IMR-90 (cell line): ENCODE data around the gene CEACAM21. TPM values are rescaled to one million over a fixed set of nuclear protein-coding genes. Genes with fewer than 3 reads are reported as not detected.

Source experiments
- ATAC-seq: fragments of 200-7000 bp; cut with Tn5 transposase; 2 replicates; pipeline ENCODE4 v1.9.1; 2020; ENCODE audit warnings: low read depth, mild to moderate bottlenecking, moderate library complexity
- BruUV-seq: library from RNA; stranded (reverse); fragments of 400-500 nt; replicated peaks from 2 replicates; lab custom pipeline; 2021; lab: Mats Ljungman, UMichigan
- CTCF ChIA-PET: fragments of 300-600 bp; formaldehyde crosslinking; extraction: SDS; loops from one replicate; lab custom pipeline; 2021; ENCODE audit warnings: antibody characterized with exemption; lab: Yijun Ruan, JAX
- POLR2A ChIA-PET: fragments of 300-600 bp; sonication (Branson Sonifier 250); formaldehyde crosslinking; loops from one replicate; lab custom pipeline; 2022; ENCODE audit warnings: antibody characterized with exemption; ENCODE audit not compliant: unreplicated experiment; lab: Charles Lee
- DNase-seq: peaks from one replicate; pipeline ENCODE4 v3.0.0; 2013
- H2AFZ ChIP-seq: replicated peaks from 2 replicates; pipeline ENCODE3; 2013; ENCODE audit warnings: low read length, mild to moderate bottlenecking; ENCODE audit not compliant: poor library complexity
- H2AK5ac ChIP-seq: 2 replicates; pipeline ENCODE4 v1.6.1; 2013; ENCODE audit warnings: low read depth, low read length, inconsistent platforms
- H2AK9ac ChIP-seq: replicated peaks from 2 replicates; pipeline ENCODE3; 2013; ENCODE audit warnings: mild to moderate bottlenecking, low read depth, low read length, moderate library complexity; ENCODE audit not compliant: poor library complexity
- H2BK120ac ChIP-seq: 2 replicates; pipeline ENCODE4 v1.6.1; 2013; ENCODE audit warnings: low read depth, low read length, inconsistent platforms
- H2BK15ac ChIP-seq: 3 replicates; pipeline ENCODE4 v1.6.1; 2013; ENCODE audit warnings: low read depth, low read length, inconsistent platforms
- H2BK20ac ChIP-seq: 2 replicates; pipeline ENCODE4 v1.6.1; 2013; ENCODE audit warnings: low read depth, mild to moderate bottlenecking, inconsistent platforms, low read length, moderate library complexity
- H2BK5ac ChIP-seq: 2 replicates; pipeline ENCODE4 v1.6.1; 2013; ENCODE audit warnings: mild to moderate bottlenecking, low read depth, low read length, inconsistent platforms; ENCODE audit not compliant: poor library complexity, severe bottlenecking
- H3K14ac ChIP-seq: replicated peaks from 2 replicates; pipeline ENCODE4 v1.6.1; 2013; ENCODE audit warnings: low read depth, low read length, inconsistent platforms
- H3K18ac ChIP-seq: 2 replicates; pipeline ENCODE4 v1.6.1; 2013; ENCODE audit warnings: low read depth, low read length, control low read depth
- H3K23ac ChIP-seq: 2 replicates; pipeline ENCODE4 v1.6.1; 2013; ENCODE audit warnings: low read depth, low read length, inconsistent platforms
- H3K27ac ChIP-seq: 2 replicates; pipeline ENCODE4 v1.5.1; 2013; ENCODE audit warnings: mild to moderate bottlenecking, control low read depth, low read length; ENCODE audit not compliant: insufficient read depth
- H3K27me3 ChIP-seq: 2 replicates; pipeline ENCODE4 v1.6.1; 2013; ENCODE audit warnings: low read length; ENCODE audit not compliant: control insufficient read depth, insufficient read depth
- H3K36me3 ChIP-seq: 2 replicates; pipeline ENCODE4 v1.6.1; 2013; ENCODE audit warnings: low read length, mixed read lengths; ENCODE audit not compliant: control insufficient read depth, insufficient read depth
- H3K4ac ChIP-seq: 2 replicates; pipeline ENCODE4 v1.6.1; 2013; ENCODE audit warnings: low read depth, low read length, inconsistent platforms
- H3K4me1 ChIP-seq: 2 replicates; pipeline ENCODE4 v1.6.1; 2013; ENCODE audit warnings: low read length, mixed read lengths; ENCODE audit not compliant: control insufficient read depth, insufficient read depth
- H3K4me2 ChIP-seq: 2 replicates; pipeline ENCODE4 v1.6.1; 2013; ENCODE audit warnings: low read depth, mild to moderate bottlenecking, control low read depth, low read length, moderate library complexity
- H3K4me3 ChIP-seq: 2 replicates; pipeline ENCODE4 v1.5.1; 2013; ENCODE audit warnings: low read depth, mild to moderate bottlenecking, control low read depth, low read length, moderate library complexity; ENCODE audit not compliant: insufficient read depth
- H3K56ac ChIP-seq: 2 replicates; pipeline ENCODE4 v1.6.1; 2013; ENCODE audit warnings: low read length, inconsistent platforms; ENCODE audit not compliant: insufficient read depth; ENCODE audit errors: extremely low read depth
- H3K79me1 ChIP-seq, 2 experiments: 2 replicates each; pipeline ENCODE4 v1.6.1; 2013; ENCODE audit warnings: low read length in 2 of 2, inconsistent platforms in 1 of 2, low read depth in 1 of 2
- H3K9ac ChIP-seq: 2 replicates; pipeline ENCODE4 v1.6.1; 2013; ENCODE audit warnings: low read depth, low read length, control low read depth
- H3K9me1 ChIP-seq: 2 replicates; pipeline ENCODE4 v1.6.1; 2013; ENCODE audit warnings: low read length, inconsistent platforms; ENCODE audit not compliant: insufficient read depth
- H3K9me3 ChIP-seq: 2 replicates; pipeline ENCODE4 v1.6.1; 2013; ENCODE audit warnings: low read length; ENCODE audit not compliant: control insufficient read depth, insufficient read depth
- H4K20me1 ChIP-seq: 2 replicates; pipeline ENCODE4 v1.6.1; 2013; ENCODE audit warnings: low read length, inconsistent platforms; ENCODE audit not compliant: insufficient read depth
- H4K5ac ChIP-seq: 2 replicates; pipeline ENCODE4 v1.6.1; 2013; ENCODE audit warnings: mild to moderate bottlenecking, low read depth, low read length, control low read depth
- H4K8ac ChIP-seq, 2 experiments: 2 replicates each; pipeline ENCODE4 v1.6.1; 2013; ENCODE audit warnings: low read depth in 2 of 2, low read length in 2 of 2, control low read depth in 1 of 2, inconsistent platforms in 1 of 2
- H4K91ac ChIP-seq: 2 replicates; pipeline ENCODE4 v1.6.1; 2013; ENCODE audit warnings: low read depth, low read length, inconsistent platforms; ENCODE audit not compliant: insufficient read depth
- BHLHE40 ChIP-seq: fragments of 150-350 bp; IDR thresholded peaks from 2 replicates; pipeline ENCODE4 v1.6.1; 2016; ENCODE audit warnings: mild to moderate bottlenecking, low read depth, low read length
- CHD1 ChIP-seq: IDR thresholded peaks from 2 replicates; pipeline ENCODE4 v1.6.1; 2012; ENCODE audit warnings: low read depth, low read length, improper control_type of control experiment
- FOS ChIP-seq: fragments of 150-350 bp; IDR thresholded peaks from 2 replicates; pipeline ENCODE4 v1.6.1; 2016; ENCODE audit warnings: low read depth, low read length
- MAFK ChIP-seq: IDR thresholded peaks from 2 replicates; pipeline ENCODE4 v1.6.1; 2012; ENCODE audit warnings: low read depth, low read length, improper control_type of control experiment
- NFE2L2 ChIP-seq: fragments of 150-350 bp; IDR thresholded peaks from 2 replicates; pipeline ENCODE4 v1.6.1; 2016; ENCODE audit warnings: low read depth, mild to moderate bottlenecking, low read length
- POLR2A ChIP-seq: IDR thresholded peaks from 2 replicates; pipeline ENCODE4 v1.6.1; 2012; ENCODE audit warnings: mild to moderate bottlenecking, low read depth, low read length
- WGBS, 2 experiments: methylation state at CpG; one replicate each; pipeline versions ENCODE4 v1.1.5 to v1.1.7; 2013; ENCODE audit warnings: missing lambda C conversion rate in 2 of 2; ENCODE audit not compliant: insufficient read length in 1 of 2; ENCODE audit errors: extremely low coverage in 2 of 2; 5-methylcytosine and 5-hydroxymethylcytosine counted together
- dilution Hi-C: fragments of 300-500 bp; cut with HindIII; formaldehyde crosslinking; loops from one replicate; pipeline ENCODE4 v1.14.3; 2018; ENCODE audit warnings: low sequenced_read_pairs; ENCODE audit not compliant: unreplicated experiment
- in situ Hi-C: fragments of 300-500 bp; cut with MboI; formaldehyde crosslinking; loops from 3 replicates; pipeline ENCODE4 v1.14.3; 2019; ENCODE audit warnings: low sequenced_read_pairs, inconsistent platforms, mixed read lengths
- intact Hi-C: fragments of 100-400 bp; cut with micrococcal nuclease; formaldehyde crosslinking; loops from 2 replicates; pipeline ENCODE4 v1.10.0; 2022
- polyA plus RNA-seq, 3 experiments: library from polyadenylated mRNA; depleted of rRNA; stranded (reverse); fragments of >200 nt; gene quantifications; 2 replicates each; pipeline ENCODE4 v1.2.3, GENCODE V29; 2012; ENCODE audit warnings: low replicate concordance in 1 of 3
- total RNA-seq: library from RNA; depleted of rRNA; stranded (reverse); fragments of >200 nt; gene quantifications from 2 replicates; pipeline ENCODE4 v1.2.3, GENCODE V29; 2012
- TF ChIP-seq, protein P1 (sequence below): fragments of 150-350 bp; IDR thresholded peaks from 2 replicates; pipeline ENCODE4 v1.6.1; 2016; ENCODE audit warnings: low read depth, mild to moderate bottlenecking, low read length, moderate library complexity, borderline replicate concordance

Gene CEACAM21
- total and polyA plus RNA-seq, 2 of the 4 experiments (the other 2 are of a cell fraction), result not detected

DNA sequence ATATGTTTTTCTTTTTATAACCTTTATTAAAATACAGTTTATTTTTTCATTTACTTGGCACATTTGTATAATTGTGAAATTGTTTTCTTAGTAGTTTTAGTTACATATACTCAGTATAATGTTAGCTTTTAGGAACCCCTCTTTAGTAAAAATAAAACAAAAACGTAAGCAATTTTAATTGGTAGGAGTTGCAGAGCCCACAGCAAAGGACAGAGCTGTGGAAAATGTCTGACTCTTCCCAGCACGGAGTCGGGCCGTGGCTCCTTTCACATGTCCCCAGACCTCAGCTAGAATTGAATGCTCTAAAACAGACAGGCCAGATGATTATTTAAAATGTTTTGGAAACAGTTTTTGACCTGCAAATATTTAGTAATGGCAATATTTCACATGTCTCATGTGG is 27.9 kb upstream of the CEACAM21 start:
- in situ Hi-C loops, result no loop called here
- no peak overlapping the region for H2BK20ac ChIP-seq
- no peaks in the 10 kb centered on the region for H4K20me1 ChIP-seq
- no peaks in the 10 kb centered on the region for H3K9me3 ChIP-seq
- H2AK9ac ChIP-seq, result no peak overlapping the region
- dilution Hi-C loops, result no loop called here
- H3K18ac ChIP-seq, result no peak overlapping the region
- no peak overlapping the region for H3K14ac ChIP-seq
- H3K27ac ChIP-seq, result no peak overlapping the region
- no peak overlapping the region for H3K4ac ChIP-seq
- no peak overlapping the region for H4K8ac ChIP-seq
- H4K91ac ChIP-seq, result no peak overlapping the region
- H3K27me3 ChIP-seq, result peaks cover 20% of the 10 kb centered on the region
- no peaks in the 10 kb centered on the region for H3K79me1 ChIP-seq
- intact Hi-C loops, result no loop called here
- no peak overlapping the region for H4K5ac ChIP-seq
- no peak overlapping the region for H3K56ac ChIP-seq
- H2BK5ac ChIP-seq, result no peak overlapping the region
- H3K9me1 ChIP-seq, result no peaks in the 10 kb centered on the region
- no peaks in the 10 kb centered on the region for H3K36me3 ChIP-seq
- H3K4me1 ChIP-seq, result no peaks in the 10 kb centered on the region
- no peak overlapping the region for H3K4me2 ChIP-seq
- CTCF ChIA-PET, result no interaction called here
- ATAC-seq (no peak), DNase-seq (no peak)
- no peak overlapping the region for H3K4me3 ChIP-seq
- TF ChIP-seq, protein P1, sequence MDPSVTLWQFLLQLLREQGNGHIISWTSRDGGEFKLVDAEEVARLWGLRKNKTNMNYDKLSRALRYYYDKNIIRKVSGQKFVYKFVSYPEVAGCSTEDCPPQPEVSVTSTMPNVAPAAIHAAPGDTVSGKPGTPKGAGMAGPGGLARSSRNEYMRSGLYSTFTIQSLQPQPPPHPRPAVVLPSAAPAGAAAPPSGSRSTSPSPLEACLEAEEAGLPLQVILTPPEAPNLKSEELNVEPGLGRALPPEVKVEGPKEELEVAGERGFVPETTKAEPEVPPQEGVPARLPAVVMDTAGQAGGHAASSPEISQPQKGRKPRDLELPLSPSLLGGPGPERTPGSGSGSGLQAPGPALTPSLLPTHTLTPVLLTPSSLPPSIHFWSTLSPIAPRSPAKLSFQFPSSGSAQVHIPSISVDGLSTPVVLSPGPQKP, result no peak
- TF ChIP-seq POLR2A (no peak), BHLHE40 (no peak), MAFK (peak; percentile 41), FOS (no peak), NFE2L2 (no peak), CHD1 (no peak)
- no peak overlapping the region for H2BK15ac ChIP-seq
- BruUV-seq, result no TSS peak
- no peak overlapping the region for H3K23ac ChIP-seq
- no peak overlapping the region for H2AK5ac ChIP-seq
- no peak overlapping the region for H3K9ac ChIP-seq
- POLR2A ChIA-PET, result no interaction called here
- no peak overlapping the region for H2BK120ac ChIP-seq
- no CpG with 5 or more reads among the region's 4 CpGs for WGBS, 2 experiments
- H2AFZ ChIP-seq, result no peak overlapping the region
